NCI-H69 (cell line): ENCODE data around the gene ALOX5.
"Not testable (repeated sequence)": the region's sequence is repeated elsewhere in the genome, so short reads cannot be mapped to it uniquely, and the experiment has no call there.

Experiments
- DNase-seq: peaks from one replicate; lab custom pipeline; 2025; lab: John Stamatoyannopoulos, UW

The ALOX5 gene

GRCh38 chr10:45374350-45375052, 485 bp downstream of the ALOX5 start:
- no peak for DNase-seq

- DNase-seq, result no peak
Measured at GRCh38 chr10:45375101-45375500, 1.1 kb downstream of the ALOX5 start.

- no peak for DNase-seq
Measured at GRCh38 chr10:45375716-45376231, 1.8 kb downstream of the ALOX5 start.

GRCh38 chr10:45376371-45376801, 2.4 kb downstream of the ALOX5 start:
- no peak for DNase-seq

- no peak for DNase-seq
Measured at GRCh38 chr10:45377321-45377720, 3.3 kb downstream of the ALOX5 start.

- no peak for DNase-seq
Measured at GRCh38 chr10:45377858-45378257, 3.8 kb downstream of the ALOX5 start.

- no peak for DNase-seq
Measured at GRCh38 chr10:45378914-45379726, 5.1 kb downstream of the ALOX5 start.

- no peak for DNase-seq
Measured at GRCh38 chr10:45379891-45380540, 6.0 kb downstream of the ALOX5 start.

- DNase-seq, result no peak
Measured at GRCh38 chr10:45380903-45381620, 7.0 kb downstream of the ALOX5 start.

GRCh38 chr10:45382591-45382990, 8.6 kb downstream of the ALOX5 start:
- DNase-seq, result no peak

- DNase-seq, result no peak
Measured at GRCh38 chr10:45383682-45384330, 9.8 kb downstream of the ALOX5 start.

- DNase-seq, result no peak
Measured at GRCh38 chr10:45386657-45387056, 12.6 kb downstream of the ALOX5 start.

GRCh38 chr10:45387096-45387893, 13.3 kb downstream of the ALOX5 start:
- DNase-seq, result no peak

GRCh38 chr10:45389671-45390070, 15.7 kb downstream of the ALOX5 start:
- DNase-seq, result not testable (repeated sequence)

GRCh38 chr10:45391636-45392035, 17.6 kb downstream of the ALOX5 start:
- DNase-seq, result not testable (repeated sequence)

- no peak for DNase-seq
Measured at GRCh38 chr10:45395554-45395953, 21.5 kb downstream of the ALOX5 start.

- DNase-seq, result no peak
Measured at GRCh38 chr10:45398595-45398994, 24.6 kb downstream of the ALOX5 start.

- no peak for DNase-seq
Measured at GRCh38 chr10:45399113-45399512, 25.1 kb downstream of the ALOX5 start.

GRCh38 chr10:45403151-45403550, 29.1 kb downstream of the ALOX5 start:
- DNase-seq, result no peak

- no peak for DNase-seq
Measured at GRCh38 chr10:45404087-45404769, 30.2 kb downstream of the ALOX5 start.
